ENCODE results near the gene CACNA2D4. TPM values are rescaled to one million over a fixed set of nuclear protein-coding genes. Genes with fewer than 3 reads are reported as not detected.

CACNA2D4 gene
- total and polyA plus RNA-seq, 4 donors = 0.82 to 2.8 (median 1.3) TPM

GRCh38 chr12:1816730-1817348, 101.6 kb downstream of the CACNA2D4 start:
- Histone ChIP-seq H3K27ac (ENCODE audit: low read depth in 1 of 2, low read length in 2 of 2) (no peak overlapping the region), H3K27me3 (ENCODE audit: control insufficient read depth in 4 of 4, insufficient read depth in 4 of 4, low read length in 3 of 4) (peaks cover 0 to 5% (median 1%) of the 10 kb centered on the region in 4 donors), H3K9ac (ENCODE audit: low read depth in 1 of 2, low read length in 2 of 2) (no peak overlapping the region), H3K9me3 (ENCODE audit: control insufficient read depth in 4 of 4, low read length in 3 of 4) (no peaks in the 10 kb centered on the region), H3K4me1 (ENCODE audit: control insufficient read depth in 4 of 4, insufficient read depth in 4 of 4, low read length in 3 of 4) (no peaks in the 10 kb centered on the region), H3K36me3 (ENCODE audit: control insufficient read depth in 4 of 4, insufficient read depth in 3 of 4, low read depth in 1 of 4, low read length in 3 of 4) (no peaks in the 10 kb centered on the region), H3K4me3 (ENCODE audit: low read depth in 1 of 3, low read length in 3 of 3) (no peak overlapping the region)
- DNase-seq (ENCODE audit: low spot score) = no peak
- TF ChIP-seq NR2F2 (IDR thresholded peaks at IDR 0.05) = no peak
- TF ChIP-seq HNF4G (IDR thresholded peaks at IDR 0.05) = no peak
- no peak for TF ChIP-seq EGR1 (IDR thresholded peaks at IDR 0.05; ENCODE audit: low read depth in 2 of 2)
- no peak for TF ChIP-seq MAX (IDR thresholded peaks at IDR 0.05)
- no peak for TF ChIP-seq REST (IDR thresholded peaks at IDR 0.05)
- no peak for TF ChIP-seq HNF4A (conservative IDR thresholded peaks at IDR 0.05)
- TF ChIP-seq RAD21 (IDR thresholded peaks at IDR 0.05) = no peak
- TF ChIP-seq, protein P1, sequence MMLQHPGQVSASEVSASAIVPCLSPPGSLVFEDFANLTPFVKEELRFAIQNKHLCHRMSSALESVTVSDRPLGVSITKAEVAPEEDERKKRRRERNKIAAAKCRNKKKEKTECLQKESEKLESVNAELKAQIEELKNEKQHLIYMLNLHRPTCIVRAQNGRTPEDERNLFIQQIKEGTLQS (IDR thresholded peaks at IDR 0.05) = no peak
- TF ChIP-seq SP1 (IDR thresholded peaks at IDR 0.05) = no peak
- TF ChIP-seq ZBTB33 (IDR thresholded peaks at IDR 0.05) = no peak
- no peak for TF ChIP-seq FOXA1 (IDR thresholded peaks at IDR 0.05)
- no peak for TF ChIP-seq GABPA (IDR thresholded peaks at IDR 0.05 in 1 of 2, conservative IDR thresholded peaks at IDR 0.05 in 1 of 2)
- TF ChIP-seq, protein P2, sequence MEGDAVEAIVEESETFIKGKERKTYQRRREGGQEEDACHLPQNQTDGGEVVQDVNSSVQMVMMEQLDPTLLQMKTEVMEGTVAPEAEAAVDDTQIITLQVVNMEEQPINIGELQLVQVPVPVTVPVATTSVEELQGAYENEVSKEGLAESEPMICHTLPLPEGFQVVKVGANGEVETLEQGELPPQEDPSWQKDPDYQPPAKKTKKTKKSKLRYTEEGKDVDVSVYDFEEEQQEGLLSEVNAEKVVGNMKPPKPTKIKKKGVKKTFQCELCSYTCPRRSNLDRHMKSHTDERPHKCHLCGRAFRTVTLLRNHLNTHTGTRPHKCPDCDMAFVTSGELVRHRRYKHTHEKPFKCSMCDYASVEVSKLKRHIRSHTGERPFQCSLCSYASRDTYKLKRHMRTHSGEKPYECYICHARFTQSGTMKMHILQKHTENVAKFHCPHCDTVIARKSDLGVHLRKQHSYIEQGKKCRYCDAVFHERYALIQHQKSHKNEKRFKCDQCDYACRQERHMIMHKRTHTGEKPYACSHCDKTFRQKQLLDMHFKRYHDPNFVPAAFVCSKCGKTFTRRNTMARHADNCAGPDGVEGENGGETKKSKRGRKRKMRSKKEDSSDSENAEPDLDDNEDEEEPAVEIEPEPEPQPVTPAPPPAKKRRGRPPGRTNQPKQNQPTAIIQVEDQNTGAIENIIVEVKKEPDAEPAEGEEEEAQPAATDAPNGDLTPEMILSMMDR (IDR thresholded peaks at IDR 0.05; ENCODE audit: low read depth, low read length, missing input control) = no peak
- no peak for TF ChIP-seq JUND (IDR thresholded peaks at IDR 0.05)
- 93% methylated on average over 9 of the region's 9 CpGs for WGBS
